Activated naive CD8-positive, alpha-beta T cell (primary cell): ENCODE measurements around the gene RPUSD1.
"Not testable (repeated sequence)": the region's sequence is repeated elsewhere in the genome, so short reads cannot be mapped to it uniquely, and the experiment has no call there.

Experiments used
- H3K27ac Mint-ChIP-seq: one replicate; pipeline ENCODE4 v1.8.0; 2021; ENCODE audit warnings: mixed read lengths
- H3K27me3 Mint-ChIP-seq: one replicate; pipeline ENCODE4 v1.8.0; 2021; ENCODE audit warnings: mixed read lengths
- H3K36me3 Mint-ChIP-seq: one replicate; pipeline ENCODE4 v1.8.0; 2021; ENCODE audit warnings: mixed read lengths
- H3K4me1 Mint-ChIP-seq: one replicate; pipeline ENCODE4 v1.8.0; 2021; ENCODE audit warnings: low read depth, mixed read lengths
- H3K4me3 Mint-ChIP-seq: one replicate; pipeline ENCODE4 v1.8.0; 2021; ENCODE audit warnings: mild to moderate bottlenecking, mixed read lengths
- H3K9me3 Mint-ChIP-seq: one replicate; pipeline ENCODE4 v1.8.0; 2021; ENCODE audit warnings: low read depth, mixed read lengths

The RPUSD1 gene

GRCh38 chr16:761625-762513, 26.3 kb downstream of the RPUSD1 start:
- Mint-ChIP-seq H3K27ac (no peak overlapping the region), H3K9me3 (no peaks in the 10 kb centered on the region), H3K4me1 (no peaks in the 10 kb centered on the region), H3K36me3 (no peaks in the 10 kb centered on the region), H3K27me3 (peaks cover 6% of the 10 kb centered on the region), H3K4me3 (no peak overlapping the region)

- H3K27ac Mint-ChIP-seq = no peak within 1 kb of the TSS
- H3K4me1 Mint-ChIP-seq = no peaks in the 10 kb centered on the region
- H3K36me3 Mint-ChIP-seq = no peaks in the 10 kb centered on the region
- H3K4me3 Mint-ChIP-seq = no peak within 1 kb of the TSS
- no peaks in the 10 kb centered on the region for H3K9me3 Mint-ChIP-seq
- H3K27me3 Mint-ChIP-seq = peaks cover 6% of the 10 kb centered on the region
These were observed 27.4 kb downstream of the RPUSD1 start, which contains the start of gene MSLN for GRCh38 chr16:760545-761343. MSLN (plus strand) TSS chr16:760734; CDS start chr16:762681, 1,947 bp downstream.

- Mint-ChIP-seq H3K9me3 (no peaks in the 10 kb centered on the region), H3K4me1 (no peaks in the 10 kb centered on the region), H3K27ac (no peak overlapping the region), H3K36me3 (no peaks in the 10 kb centered on the region), H3K27me3 (peaks cover 6% of the 10 kb centered on the region), H3K4me3 (no peak overlapping the region)
These were observed 28.1 kb downstream of the RPUSD1 start for GRCh38 chr16:760065-760464.

- Mint-ChIP-seq H3K4me1 (no peaks in the 10 kb centered on the region), H3K36me3 (no peaks in the 10 kb centered on the region), H3K27me3 (peaks cover 6% of the 10 kb centered on the region), H3K9me3 (no peaks in the 10 kb centered on the region), H3K27ac (no peak overlapping the region), H3K4me3 (no peak overlapping the region)
These were observed 28.9 kb downstream of the RPUSD1 start for GRCh38 chr16:759110-759910.

GRCh38 chr16:756428-756827, 31.8 kb downstream of the RPUSD1 start:
- no peaks in the 10 kb centered on the region for H3K36me3 Mint-ChIP-seq
- H3K9me3 Mint-ChIP-seq = no peaks in the 10 kb centered on the region
- H3K4me3 Mint-ChIP-seq = no peak overlapping the region
- no peaks in the 10 kb centered on the region for H3K4me1 Mint-ChIP-seq
- no peak overlapping the region for H3K27ac Mint-ChIP-seq
- peaks cover 6% of the 10 kb centered on the region for H3K27me3 Mint-ChIP-seq

GRCh38 chr16:754656-755055, 33.5 kb downstream of the RPUSD1 start:
- Mint-ChIP-seq H3K27me3 (peaks cover 4% of the 10 kb centered on the region), H3K4me3 (no peak overlapping the region), H3K36me3 (no peaks in the 10 kb centered on the region), H3K4me1 (no peaks in the 10 kb centered on the region), H3K9me3 (no peaks in the 10 kb centered on the region), H3K27ac (no peak overlapping the region)

- H3K4me1 Mint-ChIP-seq, H3K27ac Mint-ChIP-seq, H3K9me3 Mint-ChIP-seq, H3K4me3 Mint-ChIP-seq, H3K36me3 Mint-ChIP-seq, H3K27me3 Mint-ChIP-seq: not testable (repeated sequence)
These were observed 34.0 kb downstream of the RPUSD1 start for GRCh38 chr16:754121-754607.

- no peaks in the 10 kb centered on the region for H3K36me3 Mint-ChIP-seq
- H3K9me3 Mint-ChIP-seq = no peaks in the 10 kb centered on the region
- H3K27ac Mint-ChIP-seq = no peak overlapping the region
- no peaks in the 10 kb centered on the region for H3K4me1 Mint-ChIP-seq
- H3K27me3 Mint-ChIP-seq = no peaks in the 10 kb centered on the region
- no peak overlapping the region for H3K4me3 Mint-ChIP-seq
These were observed 36.2 kb downstream of the RPUSD1 start for GRCh38 chr16:752007-752312.

- Mint-ChIP-seq H3K4me1 (no peaks in the 10 kb centered on the region), H3K36me3 (no peaks in the 10 kb centered on the region), H3K4me3 (no peak overlapping the region), H3K9me3 (no peaks in the 10 kb centered on the region), H3K27me3 (no peaks in the 10 kb centered on the region), H3K27ac (no peak overlapping the region)
These were observed 36.8 kb downstream of the RPUSD1 start for GRCh38 chr16:751152-752006.

GRCh38 chr16:750485-750884, 37.7 kb downstream of the RPUSD1 start:
- no peaks in the 10 kb centered on the region for H3K36me3 Mint-ChIP-seq
- no peaks in the 10 kb centered on the region for H3K27me3 Mint-ChIP-seq
- no peaks in the 10 kb centered on the region for H3K4me1 Mint-ChIP-seq
- no peaks in the 10 kb centered on the region for H3K9me3 Mint-ChIP-seq
- H3K4me3 Mint-ChIP-seq = no peak overlapping the region
- H3K27ac Mint-ChIP-seq = no peak overlapping the region

- Mint-ChIP-seq H3K4me1 (no peaks in the 10 kb centered on the region), H3K4me3 (no peak overlapping the region), H3K36me3 (no peaks in the 10 kb centered on the region), H3K27ac (no peak overlapping the region), H3K27me3 (no peaks in the 10 kb centered on the region), H3K9me3 (no peaks in the 10 kb centered on the region)
These were observed 39.2 kb downstream of the RPUSD1 start for GRCh38 chr16:749010-749409.

- no peak overlapping the region for H3K4me3 Mint-ChIP-seq
These were observed 40.0 kb downstream of the RPUSD1 start for GRCh38 chr16:747978-748746.

GRCh38 chr16:746637-747036, 41.5 kb downstream of the RPUSD1 start:
- H3K27ac Mint-ChIP-seq = no peak overlapping the region
- no peaks in the 10 kb centered on the region for H3K9me3 Mint-ChIP-seq
- H3K27me3 Mint-ChIP-seq = no peaks in the 10 kb centered on the region
- no peaks in the 10 kb centered on the region for H3K4me1 Mint-ChIP-seq
- no peaks in the 10 kb centered on the region for H3K36me3 Mint-ChIP-seq
- H3K4me3 Mint-ChIP-seq = no peak overlapping the region

More at GRCh38 chr16:747978-748746, 40.0 kb downstream of the RPUSD1 start:
- Mint-ChIP-seq H3K27me3 (no peaks in the 10 kb centered on the region), H3K9me3 (no peaks in the 10 kb centered on the region), H3K36me3 (no peaks in the 10 kb centered on the region), H3K4me1 (no peaks in the 10 kb centered on the region), H3K27ac (no peak overlapping the region)
